Measurements from ENCODE around the gene TBC1D2B.

GRCh38 chr15:78065973-78066946 is 11.3 kb downstream of the TBC1D2B start:
- TF ChIP-seq GATA2 (IDR thresholded peaks at IDR 0.05; ENCODE audit: low read depth, low read length) (no peak), GATA3 (IDR thresholded peaks at IDR 0.05; ENCODE audit: low read depth, low read length) (no peak)
